ENCODE results near the gene MATR3.
"Not testable (repeated sequence)": the region's sequence is repeated elsewhere in the genome, so short reads cannot be mapped to it uniquely, and the experiment has no call there.

DNA sequence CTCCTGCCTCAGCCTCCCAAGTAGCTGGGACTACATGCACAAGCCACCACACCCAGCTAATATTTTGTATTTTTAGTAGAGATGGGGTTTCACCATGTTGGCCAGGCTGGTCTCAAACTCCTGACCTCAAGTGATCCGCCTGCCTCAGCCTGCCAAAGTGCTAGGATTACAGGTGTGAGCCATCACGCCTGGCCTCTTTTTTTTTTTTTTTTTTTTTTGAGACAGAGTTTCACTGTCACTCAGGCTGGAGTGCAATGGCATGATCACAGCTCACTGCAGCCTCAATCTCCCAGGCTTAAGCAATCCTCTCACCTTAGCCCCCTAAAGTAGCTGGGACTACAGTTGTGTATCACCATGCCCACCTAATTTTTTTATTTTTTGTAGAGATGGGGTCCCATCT, 22.8 kb upstream of the MATR3 start:
- TF ChIP-seq, protein P1, sequence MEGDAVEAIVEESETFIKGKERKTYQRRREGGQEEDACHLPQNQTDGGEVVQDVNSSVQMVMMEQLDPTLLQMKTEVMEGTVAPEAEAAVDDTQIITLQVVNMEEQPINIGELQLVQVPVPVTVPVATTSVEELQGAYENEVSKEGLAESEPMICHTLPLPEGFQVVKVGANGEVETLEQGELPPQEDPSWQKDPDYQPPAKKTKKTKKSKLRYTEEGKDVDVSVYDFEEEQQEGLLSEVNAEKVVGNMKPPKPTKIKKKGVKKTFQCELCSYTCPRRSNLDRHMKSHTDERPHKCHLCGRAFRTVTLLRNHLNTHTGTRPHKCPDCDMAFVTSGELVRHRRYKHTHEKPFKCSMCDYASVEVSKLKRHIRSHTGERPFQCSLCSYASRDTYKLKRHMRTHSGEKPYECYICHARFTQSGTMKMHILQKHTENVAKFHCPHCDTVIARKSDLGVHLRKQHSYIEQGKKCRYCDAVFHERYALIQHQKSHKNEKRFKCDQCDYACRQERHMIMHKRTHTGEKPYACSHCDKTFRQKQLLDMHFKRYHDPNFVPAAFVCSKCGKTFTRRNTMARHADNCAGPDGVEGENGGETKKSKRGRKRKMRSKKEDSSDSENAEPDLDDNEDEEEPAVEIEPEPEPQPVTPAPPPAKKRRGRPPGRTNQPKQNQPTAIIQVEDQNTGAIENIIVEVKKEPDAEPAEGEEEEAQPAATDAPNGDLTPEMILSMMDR (IDR thresholded peaks at IDR 0.05), result not testable (repeated sequence)
- TF ChIP-seq POLR2A (IDR thresholded peaks at IDR 0.05), result not testable (repeated sequence)

All from thyroid gland (tissue), 4 donors.